ENCODE data around the gene TOMM6. TPM values are rescaled to one million over a fixed set of nuclear protein-coding genes. Genes with fewer than 3 reads are reported as not detected.

Gene TOMM6
- total RNA-seq, 1 donor from 2014 or later: 105 TPM

DNA sequence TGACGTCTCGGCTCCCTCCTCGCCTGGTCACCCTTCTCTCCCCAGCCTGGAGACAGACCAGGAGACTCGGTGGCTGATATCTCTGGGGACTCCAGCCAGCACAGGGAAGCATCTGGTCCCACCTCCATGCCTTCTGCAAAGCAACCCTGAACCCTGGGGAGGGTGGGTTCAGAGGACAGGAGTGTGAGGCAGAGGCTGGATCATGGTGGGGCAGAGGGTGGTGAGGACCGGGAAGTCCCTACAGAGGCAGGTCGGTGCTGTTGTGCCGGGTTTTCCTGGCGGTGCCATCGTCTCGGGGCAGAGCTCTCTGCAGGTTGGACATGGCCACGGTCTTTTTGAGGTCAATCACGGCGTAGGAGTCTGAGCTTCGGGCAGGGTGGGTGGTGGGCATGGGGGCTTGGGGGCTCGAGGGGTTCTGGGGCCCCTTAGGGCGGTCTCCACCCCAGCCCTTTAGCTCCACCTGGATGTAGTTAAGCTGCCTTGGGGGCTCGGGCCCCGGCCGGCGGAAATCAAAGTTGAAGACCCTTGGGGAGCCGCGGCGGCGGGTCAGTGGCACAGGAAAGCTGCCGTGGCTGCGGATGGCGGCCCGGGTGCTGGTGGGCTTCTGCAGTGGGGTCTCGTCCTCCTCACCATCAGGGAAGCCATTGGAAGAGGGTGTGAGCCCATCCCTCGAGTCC is 17.0 kb upstream of the TOMM6 start:
- H3K27ac ChIP-seq: no peak overlapping the region

DNA sequence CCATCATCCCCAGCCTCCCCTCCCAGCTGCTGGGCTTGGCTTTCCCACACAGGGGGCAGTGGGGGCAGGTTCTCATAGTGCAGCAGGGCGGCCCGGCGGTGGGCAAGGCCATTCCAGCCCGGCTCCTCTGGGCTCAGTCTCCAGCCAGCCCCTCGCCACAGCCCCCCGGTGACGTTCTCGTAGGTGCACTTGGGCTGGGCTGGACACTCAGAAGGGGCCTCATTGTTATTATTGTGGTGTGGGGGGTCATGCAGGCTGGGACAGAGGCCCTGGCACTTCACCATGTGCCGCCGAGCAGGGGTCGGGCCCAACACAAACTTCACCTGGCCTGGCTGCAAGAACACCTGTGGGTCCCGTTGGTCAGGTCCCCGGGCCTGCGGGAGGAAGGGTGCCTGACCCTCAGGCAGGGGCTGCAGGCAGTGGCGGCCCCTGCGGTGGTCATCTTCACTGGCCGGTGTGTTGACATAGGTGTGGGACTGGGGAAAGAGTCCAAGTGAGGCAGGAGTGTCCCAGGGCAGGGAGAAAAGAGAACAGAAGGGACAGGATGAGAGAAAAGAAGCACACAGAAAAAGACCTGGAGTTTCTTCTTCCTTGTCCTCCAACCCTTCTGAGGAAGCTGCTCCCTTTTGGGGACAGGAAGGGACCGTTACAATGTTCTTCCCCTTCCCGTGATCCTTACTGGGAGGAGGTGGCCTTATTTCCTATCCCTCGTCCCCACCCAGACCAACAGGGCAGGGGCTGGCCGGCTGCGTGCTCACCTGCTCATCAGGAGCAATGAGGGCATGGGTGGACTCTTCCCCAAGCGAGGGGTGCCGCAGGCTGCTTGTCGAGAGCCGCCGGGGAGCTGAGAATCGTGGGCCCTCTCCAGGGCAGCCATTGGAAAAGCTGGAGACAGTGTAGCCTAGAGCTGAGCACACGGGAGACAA is 16.2 kb upstream of the TOMM6 start:
- H3K27ac ChIP-seq: no peak overlapping the region
- peaks cover 25% of the 10 kb centered on the region for H3K4me1 ChIP-seq

More for the DNA sequence above, 17.0 kb upstream of the TOMM6 start:
- peaks cover 3 to 54% of the 10 kb centered on the region in 2 donors for H3K36me3 ChIP-seq
- H3K4me3 ChIP-seq: no peak overlapping the region
- intact Hi-C loops (cut with DNase I): no loop called here
- no peak for TF ChIP-seq POLR2A (IDR thresholded peaks at IDR 0.05)
- H3K27me3 ChIP-seq: no peaks in the 10 kb centered on the region
- DNase-seq (ENCODE audit: extremely low spot score in 2 of 2): no peak
- H3K4me1 ChIP-seq: peaks cover 25% of the 10 kb centered on the region
- no peaks in the 10 kb centered on the region for H3K9me3 ChIP-seq

DNA sequence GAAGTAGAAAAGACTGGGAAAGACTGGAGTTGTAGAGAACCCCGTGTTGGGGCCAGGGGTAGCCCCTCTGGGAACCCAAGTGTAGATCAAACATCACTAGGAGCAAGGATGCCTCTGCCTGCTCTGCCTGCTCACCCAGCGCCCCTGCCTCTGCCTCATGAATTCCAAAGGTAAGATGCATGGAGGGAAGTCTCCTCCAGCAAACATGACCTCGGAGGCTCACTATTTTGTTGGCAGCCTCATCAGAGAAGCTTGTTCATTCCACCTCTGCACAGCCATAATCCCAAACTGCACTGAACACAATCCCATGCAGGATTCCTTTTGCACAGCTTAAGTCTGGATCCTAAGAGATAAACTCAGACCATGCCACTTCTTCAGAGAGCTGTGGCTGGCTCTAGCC is 12.7 kb upstream of the TOMM6 start:
- no peak for DNase-seq (ENCODE audit: extremely low spot score in 2 of 2)
- no peak for TF ChIP-seq CTCF (IDR thresholded peaks at IDR 0.05)
- no peak for TF ChIP-seq POLR2A (IDR thresholded peaks at IDR 0.05)
- no peak for TF ChIP-seq POLR2AphosphoS5 (IDR thresholded peaks at IDR 0.05; ENCODE audit: insufficient read depth in 1 of 2, low read depth in 1 of 2)
- H3K9me3 ChIP-seq: no peaks in the 10 kb centered on the region
- H3K27ac ChIP-seq: no peak overlapping the region
- peaks cover 9% of the 10 kb centered on the region for H3K4me1 ChIP-seq
- peaks cover 3 to 64% of the 10 kb centered on the region in 2 donors for H3K36me3 ChIP-seq
- no peaks in the 10 kb centered on the region for H3K27me3 ChIP-seq
- H3K4me3 ChIP-seq: no peak overlapping the region
- intact Hi-C loops (cut with DNase I): no loop called here

More for the DNA sequence above, 16.2 kb upstream of the TOMM6 start:
- intact Hi-C loops (cut with DNase I): no loop called here
- Histone ChIP-seq H3K27me3 (no peaks in the 10 kb centered on the region), H3K4me3 (no peak overlapping the region), H3K9me3 (no peaks in the 10 kb centered on the region), H3K36me3 (peaks cover 3 to 56% of the 10 kb centered on the region in 2 donors)
- DNase-seq (ENCODE audit: extremely low spot score in 2 of 2): no peak
- TF ChIP-seq POLR2AphosphoS5 (IDR thresholded peaks at IDR 0.05; ENCODE audit: insufficient read depth in 1 of 2, low read depth in 1 of 2): no peak
- no peak for TF ChIP-seq CTCF (IDR thresholded peaks at IDR 0.05)
- TF ChIP-seq POLR2A (IDR thresholded peaks at IDR 0.05): no peak

GRCh38 chr6:41775293-41775882 is 12.1 kb upstream of the TOMM6 start:
- peaks cover 9% of the 10 kb centered on the region for H3K4me1 ChIP-seq
- no peak for TF ChIP-seq POLR2AphosphoS5 (IDR thresholded peaks at IDR 0.05; ENCODE audit: insufficient read depth in 1 of 2, low read depth in 1 of 2)
- no peak for TF ChIP-seq CTCF (IDR thresholded peaks at IDR 0.05)
- TF ChIP-seq POLR2A (IDR thresholded peaks at IDR 0.05): no peak
- peaks cover 3 to 62% of the 10 kb centered on the region in 2 donors for H3K36me3 ChIP-seq
- no peaks in the 10 kb centered on the region for H3K9me3 ChIP-seq
- H3K27ac ChIP-seq: no peak overlapping the region
- intact Hi-C loops (cut with DNase I): no loop called here
- no peaks in the 10 kb centered on the region for H3K27me3 ChIP-seq
- no peak for DNase-seq (ENCODE audit: extremely low spot score in 2 of 2)
- H3K4me3 ChIP-seq: no peak overlapping the region

- Histone ChIP-seq H3K27ac (no peak overlapping the region), H3K4me3 (no peak overlapping the region), H3K27me3 (no peaks in the 10 kb centered on the region), H3K4me1 (peaks cover 25% of the 10 kb centered on the region), H3K36me3 (peaks cover 0 to 38% of the 10 kb centered on the region in 2 donors), H3K9me3 (no peaks in the 10 kb centered on the region)
- DNase-seq (ENCODE audit: extremely low spot score in 2 of 2): no peak
- intact Hi-C loops (cut with DNase I): no loop called here
- TF ChIP-seq POLR2AphosphoS5 (IDR thresholded peaks at IDR 0.05; ENCODE audit: insufficient read depth in 1 of 2, low read depth in 1 of 2) (no peak), POLR2A (IDR thresholded peaks at IDR 0.05) (no peak), CTCF (IDR thresholded peaks at IDR 0.05) (no peak)
Observed at GRCh38 chr6:41777551-41778285, 9.8 kb upstream of the TOMM6 start.
